Mesodermal cell (in vitro differentiated cells): Measurements from ENCODE around the gene SCMH1.
A peak's percentile ranks its signal among the peaks of the same experiment; 100 is the strongest.

Source experiments
- H3K27ac ChIP-seq: 2 replicates; pipeline ENCODE4 v1.7.0; 2013; ENCODE audit warnings: mild to moderate bottlenecking, low read depth, low read length, moderate library complexity; ENCODE audit not compliant: severe bottlenecking
- H3K36me3 ChIP-seq: 2 replicates; pipeline ENCODE4 v1.7.1; 2013; ENCODE audit warnings: mild to moderate bottlenecking, low read length, moderate library complexity; ENCODE audit not compliant: control insufficient read depth, insufficient read depth
- H3K4me1 ChIP-seq: one replicate; pipeline ENCODE4 v1.7.1; 2013; ENCODE audit warnings: mild to moderate bottlenecking, low read length; ENCODE audit not compliant: insufficient read depth, control insufficient read depth, poor library complexity, severe bottlenecking
- H3K4me3 ChIP-seq: 2 replicates; pipeline ENCODE4 v1.7.0; 2013; ENCODE audit warnings: low read length, control low read depth, mild to moderate bottlenecking; ENCODE audit not compliant: insufficient read depth, poor library complexity, severe bottlenecking; ENCODE audit errors: extremely low read depth
- H3K9me3 ChIP-seq: 2 replicates; pipeline ENCODE4 v1.7.1; 2013; ENCODE audit warnings: mild to moderate bottlenecking, low read length, moderate library complexity; ENCODE audit not compliant: control insufficient read depth
- WGBS, 2 experiments: methylation state at CpG; one replicate each; pipeline ENCODE4 v1.1.5; 2013; ENCODE audit warnings: missing lambda C conversion rate in 2 of 2; ENCODE audit not compliant: insufficient coverage in 2 of 2; 5-methylcytosine and 5-hydroxymethylcytosine counted together

Gene SCMH1

GRCh38 chr1:41032147-41032546, 210.0 kb downstream of the SCMH1 start:
- Histone ChIP-seq H3K4me1 (peaks cover 7% of the 10 kb centered on the region), H3K36me3 (peaks cover 80% of the 10 kb centered on the region), H3K4me3 (no peak overlapping the region), H3K27ac (no peak overlapping the region), H3K9me3 (no peaks in the 10 kb centered on the region)
- WGBS, 2 experiments, result 92 to 100% methylated on average over 1 of the region's 2 CpGs

- WGBS, 2 experiments, result 91 to 93% methylated on average over 3 to 5 of the region's 8 CpGs
- H3K27ac ChIP-seq, result no peak overlapping the region
- peaks cover 7% of the 10 kb centered on the region for H3K4me1 ChIP-seq
- no peaks in the 10 kb centered on the region for H3K9me3 ChIP-seq
- H3K4me3 ChIP-seq, result no peak overlapping the region
- peaks cover 72% of the 10 kb centered on the region for H3K36me3 ChIP-seq
Measured at GRCh38 chr1:41030872-41031616, 211.1 kb downstream of the SCMH1 start.

GRCh38 chr1:41028034-41028642, 214.0 kb downstream of the SCMH1 start:
- H3K9me3 ChIP-seq, result no peaks in the 10 kb centered on the region
- no peaks in the 10 kb centered on the region for H3K4me1 ChIP-seq
- no peak overlapping the region for H3K4me3 ChIP-seq
- peaks cover 50% of the 10 kb centered on the region for H3K36me3 ChIP-seq
- H3K27ac ChIP-seq, result no peak overlapping the region
- 98% methylated on average over 8 of the region's 10 CpGs for WGBS, 2 experiments

- H3K27ac ChIP-seq, result no peak overlapping the region
- no peaks in the 10 kb centered on the region for H3K9me3 ChIP-seq
- WGBS, 2 experiments, result 95 to 100% methylated on average over 2 to 3 of the region's 4 CpGs
- H3K36me3 ChIP-seq, result peaks cover 33% of the 10 kb centered on the region
- no peak overlapping the region for H3K4me3 ChIP-seq
- peaks cover 6% of the 10 kb centered on the region for H3K4me1 ChIP-seq
Measured at GRCh38 chr1:41025979-41026819, 215.9 kb downstream of the SCMH1 start.

GRCh38 chr1:41024953-41025352, 217.2 kb downstream of the SCMH1 start:
- peaks cover 22% of the 10 kb centered on the region for H3K36me3 ChIP-seq
- WGBS, 2 experiments, result 80% methylated on average over 1 of the region's 2 CpGs; no CpG with 5 or more reads in 1 of the 2 experiments
- H3K4me1 ChIP-seq, result peaks cover 9% of the 10 kb centered on the region

GRCh38 chr1:41023279-41023990, 218.7 kb downstream of the SCMH1 start:
- no peaks in the 10 kb centered on the region for H3K9me3 ChIP-seq
- H3K36me3 ChIP-seq, result peaks cover 27% of the 10 kb centered on the region
- H3K4me1 ChIP-seq, result peaks cover 9% of the 10 kb centered on the region
- H3K4me3 ChIP-seq, result no peak overlapping the region
- H3K27ac ChIP-seq, result no peak overlapping the region
- WGBS, 2 experiments, result 87 to 96% methylated on average over 3 to 4 of the region's 5 CpGs

More at GRCh38 chr1:41024953-41025352, 217.2 kb downstream of the SCMH1 start:
- Histone ChIP-seq H3K4me3 (no peak overlapping the region), H3K27ac (no peak overlapping the region), H3K9me3 (no peaks in the 10 kb centered on the region)

- H3K36me3 ChIP-seq, result peaks cover 25% of the 10 kb centered on the region
- WGBS, 2 experiments, result 88 to 95% methylated on average over 7 to 8 of the region's 10 CpGs
- H3K27ac ChIP-seq, result no peak overlapping the region
- peaks cover 9% of the 10 kb centered on the region for H3K4me1 ChIP-seq
- H3K4me3 ChIP-seq, result no peak overlapping the region
- no peaks in the 10 kb centered on the region for H3K9me3 ChIP-seq
Measured at GRCh38 chr1:41022424-41022823, 219.7 kb downstream of the SCMH1 start.

- 80 to 86% methylated on average over 12 of the region's 12 CpGs for WGBS, 2 experiments
- peak within 1 kb of the TSS; percentile 2 for H3K27ac ChIP-seq
- peaks cover 27% of the 10 kb centered on the region for H3K36me3 ChIP-seq
- H3K4me3 ChIP-seq, result no peak within 1 kb of the TSS
- peaks cover 9% of the 10 kb centered on the region for H3K4me1 ChIP-seq
- no peaks in the 10 kb centered on the region for H3K9me3 ChIP-seq
Measured at GRCh38 chr1:41021526-41022308, 220.4 kb downstream of the SCMH1 start, which contains the start of gene SLFNL1. SLFNL1 (minus strand) TSS chr1:41021725; CDS start chr1:41020660, 1,065 bp downstream.

GRCh38 chr1:41020654-41021053, 221.5 kb downstream of the SCMH1 start:
- Histone ChIP-seq H3K27ac (no peak overlapping the region), H3K4me3 (no peak overlapping the region), H3K9me3 (no peaks in the 10 kb centered on the region), H3K4me1 (peaks cover 9% of the 10 kb centered on the region), H3K36me3 (peaks cover 32% of the 10 kb centered on the region)
- WGBS, 2 experiments, result 94 to 100% methylated on average over 2 to 3 of the region's 3 CpGs
